Measurements from ENCODE around the gene ELK1.

ELK1 gene

DNA sequence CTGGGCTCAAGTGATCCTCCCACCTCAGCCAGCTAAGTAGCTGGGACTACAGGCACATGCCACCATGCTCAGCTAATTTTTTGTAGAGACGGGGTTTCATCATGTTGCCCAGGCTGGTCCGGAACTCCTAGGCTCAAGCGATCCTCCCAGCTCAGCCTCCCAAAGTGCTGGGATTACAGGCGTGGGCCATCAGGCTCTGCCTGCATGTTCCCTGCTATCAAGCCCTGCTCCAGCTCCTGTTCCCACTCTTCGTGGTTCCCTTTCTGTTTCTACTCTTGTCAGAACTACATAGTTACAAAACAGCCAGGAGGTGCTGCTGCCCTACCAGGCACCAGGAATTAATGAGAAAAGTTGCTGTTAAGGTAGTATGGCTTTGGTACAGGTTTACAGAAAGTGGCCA lies 59.4 kb downstream of the ELK1 start:
- H3F3A ChIP-seq (ENCODE audit: insufficient read depth): no peaks in the 10 kb centered on the region
- H3K9me2 ChIP-seq (replicated peaks; ENCODE audit: insufficient read depth, low read length): no peaks in the 10 kb centered on the region
- H3K4me3 ChIP-seq (ENCODE audit: insufficient read depth, low read length, poor library complexity, severe bottlenecking): no peak overlapping the region
- no peak overlapping the region for H3K27ac ChIP-seq (ENCODE audit: low read depth, low read length)
- H2AFZ ChIP-seq (ENCODE audit: low read depth, low read length, severe bottlenecking): no peak overlapping the region
- no peaks in the 10 kb centered on the region for H3K36me3 ChIP-seq (ENCODE audit: low read length)
- no peaks in the 10 kb centered on the region for H3K9me3 ChIP-seq (ENCODE audit: insufficient read depth, low read length)
- H4K20me1 ChIP-seq (ENCODE audit: low read depth, low read length): no peaks in the 10 kb centered on the region
- no peaks in the 10 kb centered on the region for H3K27me3 ChIP-seq (ENCODE audit: low read length)
- TF ChIP-seq CTCF (IDR thresholded peaks at IDR 0.05; ENCODE audit: insufficient read depth, low read length, poor library complexity, severe bottlenecking) (no peak), EZH2phosphoT487 (conservative IDR thresholded peaks at IDR 0.05; ENCODE audit: low read length) (no peak)
- H3K79me2 ChIP-seq (ENCODE audit: insufficient read depth, low read length): no peaks in the 10 kb centered on the region
- H3K9ac ChIP-seq (ENCODE audit: low read length): no peak overlapping the region
- no peak overlapping the region for H3K4me2 ChIP-seq (ENCODE audit: low read depth, low read length, poor library complexity, severe bottlenecking)

DNA sequence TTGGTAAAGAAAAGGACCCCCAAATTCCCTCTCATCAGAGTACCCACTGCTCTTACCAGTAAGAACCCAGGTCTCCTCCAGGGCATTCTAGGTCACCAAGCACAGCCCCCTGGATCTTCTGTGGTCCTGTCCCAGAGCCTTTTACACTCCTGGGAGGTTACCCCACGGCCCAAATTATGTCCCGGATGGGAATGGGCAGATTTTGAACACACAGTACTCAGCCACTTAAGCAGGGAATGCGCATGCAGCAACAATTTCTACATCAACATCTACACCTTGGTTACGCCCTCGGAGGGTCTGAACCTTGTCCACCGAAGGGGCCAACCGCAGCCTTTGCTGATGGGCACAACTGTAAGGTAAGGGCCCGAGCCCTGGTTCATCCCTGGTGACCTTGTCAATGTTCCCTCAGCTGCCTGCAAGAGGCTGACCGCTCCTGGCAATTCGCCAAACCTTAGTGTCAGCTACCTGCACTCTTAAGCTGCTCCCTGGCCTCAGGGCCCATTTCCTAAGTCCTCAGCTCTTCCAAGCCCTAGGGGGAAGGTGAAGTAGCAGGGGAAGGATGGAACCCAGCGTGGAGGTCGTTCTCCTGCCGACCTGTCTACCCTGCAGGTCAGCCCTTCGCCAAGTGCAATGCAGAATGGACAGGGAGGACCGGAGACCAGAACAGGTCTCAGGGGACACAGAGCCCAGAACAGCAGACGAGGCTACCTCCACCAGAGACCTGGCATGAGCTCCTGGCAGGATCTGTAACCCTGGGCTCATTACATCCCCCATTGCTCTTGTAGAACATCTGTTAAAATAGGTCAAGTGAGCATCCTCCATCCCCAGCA lies 62.2 kb downstream of the ELK1 start:
- H3K9me3 ChIP-seq (ENCODE audit: insufficient read depth, low read length): no peaks in the 10 kb centered on the region
- no peaks in the 10 kb centered on the region for H3F3A ChIP-seq (ENCODE audit: insufficient read depth)
- no peaks in the 10 kb centered on the region for H4K20me1 ChIP-seq (ENCODE audit: low read depth, low read length)
- H3K27me3 ChIP-seq (ENCODE audit: low read length): no peaks in the 10 kb centered on the region
- no peak overlapping the region for H2AFZ ChIP-seq (ENCODE audit: low read depth, low read length, severe bottlenecking)
- no peaks in the 10 kb centered on the region for H3K79me2 ChIP-seq (ENCODE audit: insufficient read depth, low read length)
- H3K36me3 ChIP-seq (ENCODE audit: low read length): no peaks in the 10 kb centered on the region
- H3K9me2 ChIP-seq (replicated peaks; ENCODE audit: insufficient read depth, low read length): no peaks in the 10 kb centered on the region
- no peak for TF ChIP-seq CTCF (IDR thresholded peaks at IDR 0.05; ENCODE audit: insufficient read depth, low read length, poor library complexity, severe bottlenecking)
- no peak for TF ChIP-seq EZH2phosphoT487 (conservative IDR thresholded peaks at IDR 0.05; ENCODE audit: low read length)
- no peak overlapping the region for H3K27ac ChIP-seq (ENCODE audit: low read depth, low read length)
- H3K4me2 ChIP-seq (ENCODE audit: low read depth, low read length, poor library complexity, severe bottlenecking): no peak overlapping the region
- no peak overlapping the region for H3K4me3 ChIP-seq (ENCODE audit: insufficient read depth, low read length, poor library complexity, severe bottlenecking)
- H3K9ac ChIP-seq (ENCODE audit: low read length): no peak overlapping the region

GRCh38 chrX:47587091-47587891 lies 63.1 kb downstream of the ELK1 start:
- Histone ChIP-seq H3K9me2 (replicated peaks; ENCODE audit: insufficient read depth, low read length) (no peaks in the 10 kb centered on the region), H3K9ac (ENCODE audit: low read length) (no peak overlapping the region), H3K4me3 (ENCODE audit: insufficient read depth, low read length, poor library complexity, severe bottlenecking) (no peak overlapping the region), H2AFZ (ENCODE audit: low read depth, low read length, severe bottlenecking) (no peak overlapping the region), H3K36me3 (ENCODE audit: low read length) (no peaks in the 10 kb centered on the region), H3K79me2 (ENCODE audit: insufficient read depth, low read length) (no peaks in the 10 kb centered on the region), H3F3A (ENCODE audit: insufficient read depth) (no peaks in the 10 kb centered on the region), H3K4me2 (ENCODE audit: low read depth, low read length, poor library complexity, severe bottlenecking) (no peak overlapping the region), H3K27me3 (ENCODE audit: low read length) (no peaks in the 10 kb centered on the region), H3K27ac (ENCODE audit: low read depth, low read length) (no peak overlapping the region), H3K9me3 (ENCODE audit: insufficient read depth, low read length) (no peaks in the 10 kb centered on the region), H4K20me1 (ENCODE audit: low read depth, low read length) (no peaks in the 10 kb centered on the region)
- TF ChIP-seq EZH2phosphoT487 (conservative IDR thresholded peaks at IDR 0.05; ENCODE audit: low read length): no peak
